CD1c-positive myeloid dendritic cell (primary cell): ENCODE results near the gene PON2.

ENCODE experiments used
- DNase-seq: peaks from one replicate; pipeline ENCODE4 v3.0.0-alpha.2; 2016; ENCODE audit errors: extremely low spot score

Gene PON2

DNA sequence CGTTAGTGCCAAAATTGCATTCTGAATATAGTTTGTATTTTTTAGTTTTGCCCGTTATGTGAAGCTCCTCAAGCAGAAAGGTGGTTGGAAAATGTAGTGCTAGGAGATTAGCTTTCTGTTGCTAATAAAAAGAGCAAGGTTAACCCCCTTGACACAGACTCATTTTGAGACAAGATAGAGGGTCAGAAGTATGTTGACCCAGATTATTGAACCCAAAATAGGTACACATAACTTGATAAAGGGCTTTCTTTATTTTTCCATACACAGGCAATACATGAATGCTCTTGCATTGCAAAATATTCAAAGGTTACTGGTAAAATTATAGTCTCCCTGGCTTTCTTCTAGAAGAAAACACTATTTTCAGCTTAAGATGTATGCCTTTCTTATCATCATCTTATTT, 10.0 kb upstream of the PON2 start:
- DNase-seq, result no peak

DNA sequence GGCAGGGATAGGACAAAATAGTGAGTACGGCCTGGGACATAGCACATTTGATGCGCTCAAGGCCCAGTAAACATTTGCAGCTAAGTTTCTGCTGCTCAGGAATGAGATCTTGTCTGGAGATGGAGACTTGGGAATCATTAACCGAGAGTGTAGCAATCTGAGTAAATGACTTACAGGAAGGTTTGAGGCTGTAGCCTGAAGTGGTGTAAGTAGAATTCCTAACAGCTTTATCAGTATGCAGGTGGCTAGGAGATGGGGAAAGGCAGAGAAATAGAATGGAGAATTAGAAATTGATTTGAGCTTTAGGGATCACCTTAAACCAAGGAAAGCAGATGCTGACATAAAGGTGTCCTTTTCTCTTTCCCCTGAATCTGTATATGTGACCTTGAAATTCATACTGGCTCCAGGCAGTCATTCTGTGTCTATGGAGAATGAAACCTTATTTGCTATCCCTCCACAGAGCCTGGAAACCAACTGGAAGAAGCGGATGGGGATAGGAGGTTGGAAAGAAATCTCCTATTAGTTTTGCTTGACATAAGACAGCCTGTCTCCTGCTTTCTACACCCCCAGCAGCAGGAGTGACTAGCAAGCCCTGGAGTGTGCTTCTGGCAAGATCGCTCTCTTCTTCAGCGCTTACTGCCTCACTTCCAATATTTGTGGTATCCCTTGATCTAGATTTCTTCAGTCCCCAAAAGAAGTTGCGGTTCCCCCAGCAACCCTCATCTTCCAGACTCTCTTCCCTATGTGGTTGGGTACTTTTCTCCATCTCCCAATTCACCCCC, 6.4 kb upstream of the PON2 start:
- no peak for DNase-seq

DNA sequence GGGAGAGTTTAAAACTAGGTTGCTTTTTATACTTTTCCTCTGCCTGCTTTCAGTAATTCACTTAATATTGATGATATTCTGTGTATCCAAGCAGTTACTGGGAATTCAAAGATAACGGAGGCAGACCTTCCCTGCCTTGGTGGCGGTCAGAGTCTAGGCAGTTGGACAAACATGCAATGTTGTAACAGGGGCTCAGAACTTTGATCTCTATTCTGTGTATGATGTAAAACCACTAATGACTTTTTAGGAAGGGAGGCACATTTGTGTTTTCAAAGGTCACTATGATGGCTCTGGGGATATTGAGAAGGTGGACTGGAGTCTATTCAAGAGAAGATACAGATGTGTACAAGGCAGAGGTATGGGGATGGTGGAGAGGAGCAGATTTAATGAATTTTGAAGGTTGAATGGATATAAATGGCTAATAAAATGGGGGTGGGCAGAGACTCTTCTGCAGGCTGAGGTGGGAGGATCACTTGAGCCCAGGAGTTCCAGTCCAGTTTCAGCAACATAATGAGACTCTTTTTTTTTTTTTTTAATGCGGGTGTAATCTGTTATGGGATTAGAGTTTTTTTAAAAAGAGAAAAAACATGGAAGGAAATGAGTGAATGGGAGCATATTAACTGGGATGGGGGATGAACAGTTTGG, 5.7 kb upstream of the PON2 start:
- no peak for DNase-seq

DNA sequence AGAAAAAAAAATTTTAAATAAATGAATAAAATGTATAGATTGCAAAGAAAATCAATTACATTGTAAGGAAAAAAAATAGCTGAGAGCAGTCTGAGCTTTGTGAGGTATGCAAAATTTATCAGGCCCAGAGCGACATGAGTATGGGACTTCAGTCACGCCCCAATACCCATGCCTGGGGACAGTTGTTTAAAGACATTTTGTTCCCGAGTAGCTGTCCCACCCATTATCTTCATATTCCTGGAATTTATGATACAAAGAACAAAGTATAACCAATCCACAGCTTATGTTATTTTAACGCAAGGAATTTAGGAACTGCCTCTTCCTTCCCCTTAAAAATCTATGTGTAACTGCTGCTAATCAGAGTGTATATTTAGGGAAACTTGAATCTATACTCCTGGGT, 1.6 kb upstream of the PON2 start:
- DNase-seq, result peak; percentile 5

DNA sequence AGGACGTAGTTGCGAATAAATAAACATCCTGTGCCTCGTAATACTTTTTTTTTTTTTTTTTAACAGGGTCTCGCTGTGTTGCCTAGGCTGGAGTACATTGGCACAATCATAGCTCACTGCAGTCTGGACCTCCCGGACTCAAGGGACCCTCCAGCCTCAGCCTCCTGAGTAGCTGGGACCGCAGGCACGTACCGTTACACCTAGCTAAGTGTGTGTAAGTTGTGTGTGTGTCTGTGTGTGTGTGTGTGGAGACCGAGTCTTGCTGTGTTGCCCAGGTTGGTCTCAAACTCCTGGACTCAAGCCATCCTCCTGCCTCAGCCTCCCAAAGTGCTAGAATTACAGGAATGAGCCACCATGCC, 573 bp upstream of the PON2 start:
- no peak for DNase-seq

DNA sequence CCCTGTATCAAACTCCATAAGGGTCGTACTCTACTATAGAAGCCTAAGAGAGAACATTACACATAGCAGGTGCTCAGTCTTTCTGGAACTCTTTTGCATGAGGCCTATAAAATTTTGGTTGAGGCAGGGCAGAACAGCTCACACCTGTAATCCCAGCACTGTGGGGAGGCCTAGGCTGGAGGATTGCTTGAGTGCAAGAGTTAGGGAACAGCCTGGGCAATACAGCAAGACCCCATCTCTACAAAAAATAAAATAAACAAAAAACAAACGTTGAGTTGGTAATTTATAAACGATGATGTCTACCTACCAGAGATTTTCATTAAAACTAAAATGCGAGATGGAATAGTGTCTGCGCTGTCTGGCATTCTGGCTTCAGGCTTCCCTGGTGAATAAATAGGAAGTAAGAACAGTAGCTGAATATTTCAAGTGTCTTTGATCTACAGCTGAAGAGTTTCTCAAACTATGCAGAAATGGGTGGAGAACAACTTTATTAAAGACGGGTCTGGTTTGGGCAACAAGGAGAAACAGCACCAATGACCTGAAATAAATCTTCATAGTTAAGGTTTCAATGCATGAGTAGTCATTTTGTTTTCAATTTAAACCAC, 774 bp downstream of the PON2 start:
- DNase-seq, result peak; percentile 14

DNA sequence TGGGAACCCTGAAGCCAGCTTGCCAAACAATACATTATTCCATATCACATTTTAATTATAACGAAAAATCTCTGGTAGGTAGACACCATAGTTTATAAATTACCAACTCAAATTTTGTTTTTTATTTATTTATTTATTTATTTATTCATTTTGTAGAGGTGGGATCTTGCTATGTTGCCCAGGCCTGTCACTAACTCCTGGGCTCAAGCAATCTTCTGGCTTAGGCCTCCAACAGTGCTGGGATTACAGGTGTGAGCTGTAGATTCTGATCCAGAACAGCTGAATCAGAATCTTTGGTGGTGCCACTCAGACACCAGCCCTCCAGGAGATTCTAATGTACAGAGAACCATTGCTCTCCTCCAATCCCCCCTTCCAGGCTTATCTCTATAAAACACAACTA, 1.7 kb downstream of the PON2 start:
- DNase-seq, result no peak

DNA sequence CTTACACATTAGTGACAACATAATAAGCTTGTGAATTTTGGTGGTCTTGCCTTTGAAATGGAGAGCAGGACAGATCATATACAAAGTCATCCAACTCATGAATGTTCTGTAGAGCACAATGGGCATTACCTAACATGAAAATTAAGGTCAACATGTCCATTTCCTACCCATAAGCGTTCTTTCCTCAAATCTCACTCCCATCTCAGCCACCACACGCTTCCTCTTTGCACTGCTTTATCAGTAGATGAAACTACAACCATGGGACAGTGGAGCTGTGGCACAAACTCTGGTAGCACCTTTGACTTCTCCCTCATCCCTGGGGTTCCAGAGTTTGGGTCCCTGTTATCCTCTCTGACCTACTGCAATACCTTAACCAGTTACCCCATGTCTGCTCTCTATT, 2.2 kb downstream of the PON2 start:
- no peak for DNase-seq

DNA sequence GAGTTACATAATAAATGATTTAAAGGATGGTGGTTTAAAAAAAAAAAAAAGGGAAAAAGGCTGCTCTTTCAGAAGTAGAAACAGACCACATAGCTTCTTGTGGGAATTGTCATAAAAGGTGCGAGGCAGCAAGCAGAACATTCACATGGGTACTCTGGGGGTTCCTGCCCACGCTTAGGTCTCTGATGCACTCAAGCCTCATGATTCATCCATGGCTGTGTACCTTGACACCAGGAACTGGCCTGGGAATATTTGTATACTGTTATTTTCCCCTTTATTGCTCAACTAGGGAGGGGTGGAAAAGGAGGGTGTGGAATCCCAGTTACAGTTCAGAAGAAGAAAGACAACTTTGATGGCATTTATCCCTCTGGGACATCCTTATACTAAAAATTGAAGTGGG, 4.0 kb downstream of the PON2 start:
- no peak for DNase-seq

DNA sequence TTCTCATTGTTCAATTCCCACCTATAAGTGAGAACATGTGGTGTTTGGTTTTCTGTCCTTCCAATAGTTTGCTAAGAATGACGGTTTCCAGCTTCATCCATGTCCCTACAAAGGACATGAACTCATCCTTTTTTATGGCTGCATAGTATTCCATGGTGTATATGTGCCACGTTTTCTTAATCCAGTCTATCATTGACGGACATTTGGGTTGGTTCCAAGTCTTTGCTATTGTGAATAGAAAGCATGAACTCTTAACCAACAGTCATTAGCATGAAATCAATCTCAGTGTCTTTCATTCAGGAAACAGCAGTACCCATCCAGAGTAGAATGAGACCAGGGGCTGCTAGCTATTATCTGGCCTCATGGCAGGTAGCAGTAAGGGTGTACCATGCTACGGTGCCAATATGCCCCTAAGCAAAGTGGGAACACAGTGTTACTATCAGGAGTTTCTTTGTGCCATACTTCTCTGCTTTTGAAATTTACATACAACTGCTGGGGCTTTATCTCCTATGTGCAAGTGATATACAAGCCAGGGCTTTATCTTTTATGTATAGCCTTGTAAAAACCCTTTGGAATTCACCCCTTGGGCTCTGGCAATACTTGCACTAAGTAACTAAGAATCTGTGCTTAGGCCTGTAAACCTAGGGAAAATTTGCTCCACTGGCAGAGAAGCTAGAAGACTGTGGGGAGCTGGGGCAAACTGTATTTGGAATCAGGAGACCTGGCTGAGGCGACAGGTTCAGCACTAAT, 5.4 kb downstream of the PON2 start:
- no peak for DNase-seq

DNA sequence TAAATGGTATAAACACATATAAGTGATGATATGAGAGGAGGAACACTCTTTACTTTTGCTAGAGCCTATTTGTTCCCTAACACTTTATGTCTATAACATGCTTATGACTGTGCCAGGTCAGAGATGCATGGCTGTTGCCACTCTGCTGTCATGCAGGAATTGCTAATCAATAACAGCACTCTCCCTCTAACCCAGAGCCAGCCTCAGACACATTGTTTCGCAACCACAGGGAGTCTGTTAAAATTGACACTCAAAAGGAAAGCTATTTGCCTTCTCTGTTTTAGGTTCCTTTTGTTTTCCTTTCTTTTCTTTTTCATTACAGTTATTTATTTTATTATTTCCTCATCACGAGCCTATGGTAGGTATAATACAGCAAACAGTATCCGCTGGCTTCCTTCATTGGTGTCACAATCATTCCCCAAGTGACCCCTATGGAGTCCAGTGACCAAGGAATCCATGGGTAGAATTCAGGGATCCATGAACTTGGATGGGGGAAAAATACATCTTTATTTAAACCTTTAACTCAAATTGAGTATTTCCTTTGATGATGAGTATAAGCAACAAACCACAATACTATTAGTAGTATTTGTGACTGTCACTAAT, 6.8 kb downstream of the PON2 start:
- DNase-seq, result no peak

DNA sequence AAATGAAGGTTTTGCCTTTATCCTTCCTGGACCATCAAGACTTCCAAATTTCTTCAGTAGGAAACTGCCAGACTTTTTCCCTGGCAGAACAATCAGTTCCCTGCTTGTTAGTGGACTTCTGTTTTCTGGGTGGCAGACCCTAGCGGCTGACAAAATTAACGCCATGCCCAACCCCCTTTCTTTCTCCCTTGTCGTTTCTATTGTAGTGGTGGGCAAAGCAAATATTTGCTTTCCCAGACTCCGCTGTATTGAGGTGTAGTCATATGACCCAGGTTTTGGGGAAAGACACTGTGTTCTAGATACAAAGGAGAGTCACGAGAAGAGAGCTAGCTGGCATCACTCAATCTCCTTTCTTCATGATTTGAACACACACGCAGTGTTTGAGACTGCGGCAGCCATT, 7.7 kb downstream of the PON2 start:
- no peak for DNase-seq

DNA sequence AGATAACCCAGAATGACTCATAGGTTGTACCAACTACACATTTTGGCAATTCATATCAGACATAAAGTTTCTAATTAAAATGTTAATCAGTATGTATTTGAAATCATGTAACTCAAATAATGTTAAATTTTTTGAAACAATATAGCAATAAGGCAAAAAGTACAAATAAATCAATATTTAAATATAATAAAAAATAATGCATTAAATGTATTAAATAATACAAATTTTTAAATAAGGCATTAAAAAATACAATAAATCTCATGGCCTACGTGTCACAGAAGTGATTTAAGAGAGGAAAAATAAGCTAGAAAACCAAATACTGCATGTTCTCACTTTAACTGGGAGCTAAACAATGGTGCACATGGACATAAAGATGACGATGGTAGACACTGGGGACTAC, 9.1 kb downstream of the PON2 start:
- DNase-seq, result no peak

DNA sequence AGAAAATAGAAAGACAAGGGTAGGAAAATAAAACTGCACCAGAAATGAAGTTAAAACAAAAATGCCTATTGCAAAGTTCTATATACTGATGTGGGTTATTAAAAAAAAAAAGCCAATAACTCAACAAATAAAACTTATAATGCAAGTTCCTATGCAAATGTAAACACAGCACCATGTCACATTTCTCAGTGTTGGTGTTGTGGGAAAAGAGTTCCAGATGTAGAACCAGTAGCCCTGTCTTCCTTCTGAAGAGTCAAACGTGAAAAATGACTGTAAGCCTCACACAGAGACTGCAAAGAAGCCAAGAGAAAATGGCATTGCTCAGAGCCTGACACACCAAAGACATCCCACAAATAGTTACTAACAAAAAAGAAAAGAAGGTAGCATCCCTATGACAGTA, 10.1 kb downstream of the PON2 start:
- DNase-seq, result no peak

DNA sequence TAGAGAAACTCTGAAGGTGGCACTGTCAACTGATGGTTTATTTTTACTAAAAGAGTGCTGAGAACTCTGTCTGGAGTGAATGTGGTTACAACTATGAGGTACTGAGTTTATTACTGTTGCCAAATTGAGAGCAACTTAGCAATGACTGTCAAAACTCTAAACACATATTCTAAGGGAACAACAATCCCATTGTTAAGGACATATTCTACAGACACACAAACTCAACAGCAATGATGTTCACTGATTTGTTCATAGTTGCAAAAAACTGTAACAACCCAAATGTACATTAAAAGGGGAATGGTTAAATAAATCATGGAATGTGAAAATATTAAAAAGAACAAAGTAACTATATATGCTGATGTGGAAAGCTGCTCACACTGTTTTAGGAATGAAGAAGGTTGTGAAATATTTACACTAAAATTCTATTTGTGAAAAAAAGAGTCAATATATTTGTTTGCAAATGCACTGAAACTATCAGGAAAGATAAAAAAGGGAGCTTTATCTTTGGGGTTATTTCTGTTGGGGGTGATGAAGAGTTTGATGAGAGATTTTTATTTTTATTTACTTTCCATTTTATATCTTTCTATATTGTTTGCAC, 12.9 kb downstream of the PON2 start:
- DNase-seq, result no peak

DNA sequence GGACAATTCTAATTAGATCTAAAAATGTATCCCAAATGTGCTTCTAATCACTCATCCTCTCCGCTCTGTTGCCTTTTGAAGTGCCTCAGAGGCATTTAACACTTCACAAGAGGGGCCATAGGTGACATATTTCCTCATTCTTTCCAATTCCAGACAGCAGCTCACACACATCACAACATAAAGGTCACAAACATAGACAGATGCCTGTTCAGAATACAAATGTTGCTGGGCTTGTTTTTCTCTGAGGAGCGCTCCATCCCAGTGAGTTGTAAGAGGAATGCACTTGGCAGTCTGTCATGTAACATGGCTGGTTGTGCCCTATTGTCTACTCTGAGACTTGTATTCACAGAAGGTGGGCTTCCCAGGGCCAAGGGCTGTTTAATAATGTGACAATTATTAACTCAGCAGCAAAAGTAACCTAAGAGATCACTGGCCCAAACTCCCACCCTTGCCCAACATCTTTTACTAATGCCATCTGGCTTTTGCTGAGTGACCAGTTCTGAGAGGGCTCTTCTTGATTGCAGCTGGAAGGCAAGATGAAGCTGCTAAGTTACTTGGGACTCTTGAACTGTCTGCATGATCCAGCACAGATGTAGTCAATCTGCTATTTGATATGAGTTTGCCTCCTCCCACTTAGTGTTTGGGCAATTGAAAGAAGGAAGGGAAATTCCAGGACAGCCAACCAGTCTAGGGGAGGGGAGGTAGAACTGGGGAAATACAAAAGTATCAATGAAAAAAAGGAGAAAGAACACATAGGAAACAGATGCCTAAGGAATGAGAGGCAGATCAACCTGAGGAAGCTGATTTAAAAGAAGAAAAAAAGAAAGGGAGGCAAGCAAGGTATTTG, 13.6 kb downstream of the PON2 start:
- no peak for DNase-seq

DNA sequence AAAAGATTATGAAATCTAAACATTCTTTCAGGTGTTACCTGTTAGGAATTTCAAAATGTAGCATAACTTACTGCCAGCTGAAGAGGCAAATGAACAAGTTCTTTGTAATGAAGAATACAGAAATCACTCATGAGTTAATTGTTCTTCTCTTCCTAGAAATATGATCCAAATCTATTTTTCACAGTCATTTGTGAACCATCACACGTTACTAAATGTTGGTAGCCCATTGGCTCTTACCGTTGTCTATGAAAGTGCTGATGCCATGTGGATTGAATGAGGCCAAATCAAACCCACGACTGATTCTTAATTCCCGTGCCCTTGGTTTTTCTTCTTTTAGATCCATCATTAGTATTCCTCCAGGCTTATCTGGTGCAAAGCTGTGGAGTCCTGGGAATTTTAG, 22.8 kb downstream of the PON2 start:
- DNase-seq, result no peak

DNA sequence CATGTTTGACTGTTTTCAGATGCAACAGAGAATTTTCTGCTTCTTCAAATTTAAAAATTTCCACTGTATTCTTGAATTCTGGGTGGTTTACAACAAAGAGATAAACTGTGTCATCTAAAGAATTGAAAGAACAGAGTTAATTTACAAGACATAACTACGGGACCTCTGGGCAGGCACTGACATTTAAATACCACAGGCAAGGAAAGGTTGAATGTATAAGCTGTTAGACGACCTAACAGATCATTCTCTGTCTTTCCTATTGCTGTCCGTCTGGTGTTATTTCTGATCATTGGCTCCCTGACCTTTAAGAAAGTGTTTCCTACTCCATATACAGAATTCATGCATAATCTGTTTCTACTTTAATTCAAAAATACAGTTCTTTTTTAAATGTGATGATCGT, 23.2 kb downstream of the PON2 start:
- DNase-seq, result no peak

DNA sequence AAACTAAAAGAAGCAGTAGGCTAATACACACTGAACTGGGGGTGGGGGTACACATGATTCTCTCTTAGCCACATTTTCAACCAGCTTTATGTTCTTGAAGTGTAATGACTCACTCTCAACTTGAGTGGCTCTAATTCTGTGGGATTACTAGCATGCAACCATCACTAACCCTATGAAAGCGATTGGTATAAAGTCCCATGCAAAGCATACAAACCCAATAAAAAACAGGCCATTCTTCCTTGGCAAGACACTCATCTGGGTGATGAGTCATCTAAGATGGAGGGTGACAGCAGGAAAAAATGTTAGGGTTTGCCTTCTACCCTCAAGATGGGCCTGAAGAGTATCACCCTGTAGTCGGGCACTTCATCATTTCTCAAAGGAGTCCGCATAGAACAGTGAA, 23.8 kb downstream of the PON2 start:
- DNase-seq, result no peak

DNA sequence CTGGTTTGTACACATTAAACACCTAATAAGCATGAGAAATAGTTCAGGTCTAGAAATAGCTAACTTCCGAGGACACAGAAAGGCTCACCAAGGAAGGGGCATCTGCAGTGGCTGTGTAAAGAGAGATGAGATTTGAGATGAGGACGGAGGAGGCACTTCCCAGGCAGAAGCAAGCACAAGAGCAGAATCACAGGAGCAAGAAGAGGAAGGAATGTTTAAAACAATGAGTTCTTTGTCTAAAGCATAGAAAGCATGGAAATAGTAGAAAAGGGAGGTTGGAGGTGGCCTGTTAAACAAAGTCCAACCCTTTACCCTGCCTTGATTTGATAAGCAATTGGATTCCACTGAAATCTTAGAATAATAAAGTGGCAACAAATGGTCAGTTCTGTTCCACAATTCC, 27.1 kb downstream of the PON2 start:
- no peak for DNase-seq

DNA sequence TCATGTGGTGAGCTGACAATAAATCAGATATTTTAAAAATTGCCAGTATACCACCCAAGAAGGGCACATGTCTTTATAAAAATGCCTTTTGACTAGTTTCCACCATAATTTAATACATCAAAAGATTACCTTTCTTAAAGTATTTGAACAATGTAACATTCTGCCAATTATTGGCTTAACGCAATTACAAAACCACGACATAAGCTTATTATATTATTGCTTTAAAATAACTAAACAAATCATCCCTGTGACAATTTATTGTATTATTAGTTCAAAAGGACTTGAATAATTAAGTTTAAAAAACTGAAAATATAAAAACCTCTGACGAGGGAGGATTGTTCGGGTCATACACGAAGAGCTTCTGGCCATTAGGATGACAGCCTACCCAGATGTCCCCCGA, 29.0 kb downstream of the PON2 start:
- DNase-seq, result no peak
